ENCODE measurements around the gene JADE3. TPM values are rescaled to one million over a fixed set of nuclear protein-coding genes. Genes with fewer than 3 reads are reported as not detected.

Gene JADE3
- total RNA-seq, 1 donor from 2014 or later = 17.0 TPM

GRCh38 chrX:46978341-46979291 is 66.4 kb downstream of the JADE3 start:
- DNase-seq (ENCODE audit: extremely low spot score, unreplicated experiment) = peak; percentile 71
- peaks cover 5% of the 10 kb centered on the region for H3K4me1 Mint-ChIP-seq (ENCODE audit: unreplicated experiment)
- no peaks in the 10 kb centered on the region for H3K36me3 Mint-ChIP-seq
- peak overlapping the region; percentile 4 for H3K27ac Mint-ChIP-seq
- H3K27me3 Mint-ChIP-seq = no peaks in the 10 kb centered on the region
- peaks cover 8% of the 10 kb centered on the region for H3K9me3 Mint-ChIP-seq
- no peak overlapping the region for H3K4me3 Mint-ChIP-seq
- peak; percentile 75 for TF ChIP-seq CTCF (conservative IDR thresholded peaks at IDR 0.05)

DNA sequence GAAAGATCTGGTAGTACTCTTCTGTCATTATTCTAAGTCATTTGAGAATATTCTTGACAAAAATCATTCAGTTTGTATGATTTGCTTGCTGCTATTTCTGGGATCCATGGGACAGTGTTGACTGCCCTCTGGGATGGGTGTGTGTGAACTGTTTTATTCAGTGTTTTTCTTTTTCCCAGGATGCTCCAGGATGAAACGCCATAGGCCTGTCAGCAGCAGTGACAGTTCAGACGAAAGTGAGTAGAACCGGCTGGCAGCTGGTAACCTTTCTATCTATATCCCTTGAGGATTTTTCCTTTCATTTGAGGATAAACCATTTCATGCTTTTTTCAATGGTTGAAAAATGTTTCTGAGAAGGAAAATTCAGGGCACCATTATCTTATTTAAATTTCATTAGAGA is 72.5 kb downstream of the JADE3 start:
- no peak for TF ChIP-seq CTCF (conservative IDR thresholded peaks at IDR 0.05)
- Mint-ChIP-seq H3K27ac (no peak overlapping the region), H3K36me3 (peaks cover 5% of the 10 kb centered on the region)

GRCh38 chrX:46989548-46989947 is 77.3 kb downstream of the JADE3 start:
- Mint-ChIP-seq H3K4me3 (no peak overlapping the region), H3K27me3 (no peaks in the 10 kb centered on the region), H3K27ac (no peak overlapping the region), H3K4me1 (ENCODE audit: unreplicated experiment) (peaks cover 2% of the 10 kb centered on the region), H3K36me3 (peaks cover 21% of the 10 kb centered on the region), H3K9me3 (no peaks in the 10 kb centered on the region)
- no peak for DNase-seq (ENCODE audit: extremely low spot score, unreplicated experiment)
- no peak for TF ChIP-seq CTCF (conservative IDR thresholded peaks at IDR 0.05)

More for the DNA sequence above, 72.5 kb downstream of the JADE3 start:
- Mint-ChIP-seq H3K27me3 (no peaks in the 10 kb centered on the region), H3K4me1 (ENCODE audit: unreplicated experiment) (peaks cover 5% of the 10 kb centered on the region), H3K4me3 (no peak overlapping the region), H3K9me3 (peaks cover 4% of the 10 kb centered on the region)
- no peak for DNase-seq (ENCODE audit: extremely low spot score, unreplicated experiment)

- no peak overlapping the region for H3K4me3 Mint-ChIP-seq
- peaks cover 19% of the 10 kb centered on the region for H3K36me3 Mint-ChIP-seq
- no peaks in the 10 kb centered on the region for H3K9me3 Mint-ChIP-seq
Observed at GRCh38 chrX:46991664-46992063, 79.4 kb downstream of the JADE3 start.

DNA sequence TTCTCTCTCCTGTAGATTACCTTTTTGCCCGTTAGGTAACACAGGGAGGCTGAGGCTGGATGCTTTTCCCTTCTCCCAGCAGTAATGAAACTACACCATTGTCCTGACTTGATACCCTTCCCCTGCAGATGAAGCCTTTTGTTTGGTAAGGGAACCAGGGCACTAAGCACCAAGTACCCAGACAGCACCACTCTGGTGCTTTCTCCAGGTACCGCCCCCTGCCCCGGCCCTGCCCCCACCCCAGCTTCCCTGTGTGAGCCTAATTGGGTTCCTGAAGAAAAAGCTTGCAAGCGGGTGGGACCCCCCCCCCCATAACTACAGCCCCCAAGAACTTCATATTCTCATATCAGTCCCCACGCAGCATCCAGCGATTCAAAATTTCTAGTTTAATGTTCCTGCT is 79.8 kb downstream of the JADE3 start:
- Mint-ChIP-seq H3K36me3 (peaks cover 19% of the 10 kb centered on the region), H3K27me3 (no peaks in the 10 kb centered on the region), H3K4me1 (ENCODE audit: unreplicated experiment) (no peaks in the 10 kb centered on the region), H3K4me3 (no peak overlapping the region), H3K27ac (no peak overlapping the region), H3K9me3 (no peaks in the 10 kb centered on the region)
- no peak for DNase-seq (ENCODE audit: extremely low spot score, unreplicated experiment)
- TF ChIP-seq CTCF (conservative IDR thresholded peaks at IDR 0.05) = no peak

More at GRCh38 chrX:46991664-46992063, 79.4 kb downstream of the JADE3 start:
- no peak for TF ChIP-seq CTCF (conservative IDR thresholded peaks at IDR 0.05)
- DNase-seq (ENCODE audit: extremely low spot score, unreplicated experiment) = no peak
- Mint-ChIP-seq H3K27ac (no peak overlapping the region), H3K4me1 (ENCODE audit: unreplicated experiment) (no peaks in the 10 kb centered on the region), H3K27me3 (no peaks in the 10 kb centered on the region)
